ENCODE results near the gene RANBP17. TPM values are rescaled to one million over a fixed set of nuclear protein-coding genes. Genes with fewer than 3 reads are reported as not detected.

RANBP17 gene
- total and polyA plus RNA-seq, 9 of the 15 experiments (the other 6 are each of a cell fraction or from before 2014, with no cell fraction given): not detected

- Histone ChIP-seq H3K4me3 (no peak overlapping the region), H3K4me2 (ENCODE audit: insufficient read depth, low read length) (no peak overlapping the region), H3K4me1 (replicated peaks in 1 of 2; ENCODE audit: control insufficient read depth in 2 of 2, insufficient read depth in 2 of 2, low read length in 2 of 2) (peaks cover 0 to 8% of the 10 kb centered on the region in 2 experiments; a peak in 2 of 5 replicates), H3K36me3 (ENCODE audit: control insufficient read depth, insufficient read depth, low read length) (no peaks in the 10 kb centered on the region), H3K27ac (ENCODE audit: extremely low read depth, low read depth, low read length) (no peak overlapping the region), H3K9me3 (replicated peaks; ENCODE audit: control insufficient read depth, insufficient read depth, low read depth, low read length) (no peaks in the 10 kb centered on the region), H3K9ac (ENCODE audit: insufficient read depth in 1 of 2, low read depth in 2 of 2, low read length in 2 of 2) (no peak overlapping the region), H2AFZ (ENCODE audit: low read depth, low read length) (no peak overlapping the region), H3K9me1 (ENCODE audit: control insufficient read depth, insufficient read depth, low read length) (no peaks in the 10 kb centered on the region), H4K20me1 (replicated peaks; ENCODE audit: control insufficient read depth, insufficient read depth, low read length) (no peaks in the 10 kb centered on the region), H3K79me2 (ENCODE audit: control insufficient read depth, insufficient read depth, low read length) (no peaks in the 10 kb centered on the region), H3K27me3 (ENCODE audit: control insufficient read depth in 2 of 2, insufficient read depth in 2 of 2, low read length in 2 of 2) (peaks cover 7 to 60% of the 10 kb centered on the region in 2 experiments; a peak in 3 of 5 replicates)
- POLR2A ChIA-PET: interaction anchor here (0.6 kb wide), 1 partner anchor 786 kb away, joined by 3 read pairs; no protein-coding TSS in a partner anchor
- 13% methylated on average over 16 of the region's 20 CpGs for WGBS (ENCODE audit: insufficient coverage, low coverage, missing lambda C conversion rate)
- no peak for DNase-seq (ENCODE audit: extremely low read depth in 1 of 4, low spot score in 3 of 4)
- ATAC-seq: no peak
- in situ Hi-C loops (cut with MboI): no loop called here
- intact Hi-C loops (cut with micrococcal nuclease): no loop called here
- CTCF ChIA-PET (ENCODE audit: low intra/inter-chr PET ratio): no interaction called here
- no TSS peak for BruUV-seq (replicated peaks)
- no peak for FAIRE-seq
- TF ChIP-seq U2AF2 (optimal IDR thresholded peaks at IDR 0.05; ENCODE audit: low read depth, low read length) (no peak), SMC3 (conservative IDR thresholded peaks at IDR 0.05; ENCODE audit: insufficient read depth, low read depth, low read length) (no peak), SMARCE1 (IDR thresholded peaks at IDR 0.05) (no peak), CTBP1 (IDR thresholded peaks at IDR 0.05; ENCODE audit: borderline replicate concordance) (no peak), SAFB (IDR thresholded peaks at IDR 0.05; ENCODE audit: borderline replicate concordance, low read depth, low read length) (no peak), ZBTB40 (IDR thresholded peaks at IDR 0.05) (no peak), ZBTB40 (CRISPR knock-in tag; IDR thresholded peaks at IDR 0.05) (no peak)
- TF ChIP-seq, protein P1, sequence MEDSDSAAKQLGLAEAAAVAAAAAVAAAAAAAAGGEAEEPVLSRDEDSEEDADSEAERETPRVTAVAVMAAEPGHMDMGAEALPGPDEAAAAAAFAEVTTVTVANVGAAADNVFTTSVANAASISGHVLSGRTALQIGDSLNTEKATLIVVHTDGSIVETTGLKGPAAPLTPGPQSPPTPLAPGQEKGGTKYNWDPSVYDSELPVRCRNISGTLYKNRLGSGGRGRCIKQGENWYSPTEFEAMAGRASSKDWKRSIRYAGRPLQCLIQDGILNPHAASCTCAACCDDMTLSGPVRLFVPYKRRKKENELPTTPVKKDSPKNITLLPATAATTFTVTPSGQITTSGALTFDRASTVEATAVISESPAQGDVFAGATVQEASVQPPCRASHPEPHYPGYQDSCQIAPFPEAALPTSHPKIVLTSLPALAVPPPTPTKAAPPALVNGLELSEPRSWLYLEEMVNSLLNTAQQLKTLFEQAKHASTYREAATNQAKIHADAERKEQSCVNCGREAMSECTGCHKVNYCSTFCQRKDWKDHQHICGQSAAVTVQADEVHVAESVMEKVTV (CRISPR knock-in tag; IDR thresholded peaks at IDR 0.05): no peak
- TF ChIP-seq, protein P2, sequence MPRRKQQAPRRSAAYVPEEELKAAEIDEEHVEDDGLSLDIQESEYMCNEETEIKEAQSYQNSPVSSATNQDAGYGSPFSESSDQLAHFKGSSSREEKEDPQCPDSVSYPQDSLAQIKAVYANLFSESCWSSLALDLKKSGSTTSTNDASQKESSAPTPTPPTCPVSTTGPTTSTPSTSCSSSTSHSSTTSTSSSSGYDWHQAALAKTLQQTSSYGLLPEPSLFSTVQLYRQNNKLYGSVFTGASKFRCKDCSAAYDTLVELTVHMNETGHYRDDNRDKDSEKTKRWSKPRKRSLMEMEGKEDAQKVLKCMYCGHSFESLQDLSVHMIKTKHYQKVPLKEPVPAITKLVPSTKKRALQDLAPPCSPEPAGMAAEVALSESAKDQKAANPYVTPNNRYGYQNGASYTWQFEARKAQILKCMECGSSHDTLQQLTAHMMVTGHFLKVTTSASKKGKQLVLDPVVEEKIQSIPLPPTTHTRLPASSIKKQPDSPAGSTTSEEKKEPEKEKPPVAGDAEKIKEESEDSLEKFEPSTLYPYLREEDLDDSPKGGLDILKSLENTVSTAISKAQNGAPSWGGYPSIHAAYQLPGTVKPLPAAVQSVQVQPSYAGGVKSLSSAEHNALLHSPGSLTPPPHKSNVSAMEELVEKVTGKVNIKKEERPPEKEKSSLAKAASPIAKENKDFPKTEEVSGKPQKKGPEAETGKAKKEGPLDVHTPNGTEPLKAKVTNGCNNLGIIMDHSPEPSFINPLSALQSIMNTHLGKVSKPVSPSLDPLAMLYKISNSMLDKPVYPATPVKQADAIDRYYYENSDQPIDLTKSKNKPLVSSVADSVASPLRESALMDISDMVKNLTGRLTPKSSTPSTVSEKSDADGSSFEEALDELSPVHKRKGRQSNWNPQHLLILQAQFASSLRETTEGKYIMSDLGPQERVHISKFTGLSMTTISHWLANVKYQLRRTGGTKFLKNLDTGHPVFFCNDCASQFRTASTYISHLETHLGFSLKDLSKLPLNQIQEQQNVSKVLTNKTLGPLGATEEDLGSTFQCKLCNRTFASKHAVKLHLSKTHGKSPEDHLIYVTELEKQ (CRISPR knock-in tag; IDR thresholded peaks at IDR 0.05): no peak
These were observed 454.1 kb downstream of the RANBP17 start for GRCh38 chr5:171315925-171316257.

Data from K562 (cell line).